HepG2 (cell line): ENCODE data around the gene ZDHHC14.

Experiments
- CTCF ChIP-seq: sonication (generic); formaldehyde crosslinking; IDR thresholded peaks from 2 replicates; pipeline ENCODE4 v1.5.0; 2020; ENCODE audit warnings: mild to moderate bottlenecking, missing genetic modification reagents, moderate library complexity
- HNRNPL ChIP-seq: fragments of 200-400 bp; formaldehyde crosslinking; IDR thresholded peaks from 2 replicates; pipeline ENCODE4 v1.6.1; 2017; ENCODE audit warnings: mild to moderate bottlenecking, low read depth, low read length
- KLF16 ChIP-seq, 2 experiments: sonication (generic) in 1 of 2; formaldehyde crosslinking in 1 of 2; IDR thresholded peaks; 2 replicates each; pipeline versions ENCODE4 v1.6.1 to v1.8.0; 2016 to 2023; ENCODE audit warnings: missing genetic modification reagents in 2 of 2, missing compliant biosample characterization in 1 of 2
- TEAD2 ChIP-seq: sonication (generic); formaldehyde crosslinking; IDR thresholded peaks from 2 replicates; pipeline ENCODE4 v1.9.0; 2021; ENCODE audit warnings: missing genetic modification reagents
- ZNF598 ChIP-seq: sonication (generic); formaldehyde crosslinking; IDR thresholded peaks from 2 replicates; pipeline ENCODE4 v1.5.1; 2020; ENCODE audit warnings: mild to moderate bottlenecking, missing genetic modification reagents, borderline replicate concordance
- ZNF678 ChIP-seq: sonication (generic); formaldehyde crosslinking; IDR thresholded peaks from 2 replicates; pipeline ENCODE4 v1.4.0; 2020; ENCODE audit warnings: mild to moderate bottlenecking, missing genetic modification reagents

- no peak for TF ChIP-seq ZNF598 (CRISPR knock-in tag)
- no peak for TF ChIP-seq KLF16 (CRISPR knock-in tag; IDR thresholded peaks at IDR 0.05)
- TF ChIP-seq TEAD2 (CRISPR knock-in tag): no peak
- no peak for TF ChIP-seq CTCF
- TF ChIP-seq ZNF678: no peak
- TF ChIP-seq HNRNPL: no peak
These were observed 174.6 kb downstream of the ZDHHC14 start for GRCh38 chr6:157555455-157556143.
